ENCODE results near the gene EPB41L4A.

The EPB41L4A gene

DNA sequence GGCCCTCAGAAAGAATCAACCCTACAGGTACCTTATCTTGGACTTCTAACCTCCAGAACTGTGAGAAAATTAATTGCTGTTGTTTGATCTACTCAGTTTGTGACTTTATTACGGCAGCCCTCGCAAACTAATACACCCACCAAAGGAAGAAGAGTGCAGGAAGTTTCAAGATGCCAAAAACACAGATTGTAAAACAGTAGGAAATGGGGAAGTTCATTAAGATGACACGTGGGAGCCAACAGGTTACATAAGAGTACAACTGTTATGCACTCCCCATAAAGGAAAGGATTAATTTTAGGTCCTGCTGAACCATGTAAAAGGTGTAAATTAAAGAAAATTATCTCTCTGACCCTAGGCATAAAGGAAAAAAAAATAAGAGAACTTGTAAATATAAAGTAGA is 294.3 kb downstream of the EPB41L4A start:
- TF ChIP-seq CTCF (IDR thresholded peaks at IDR 0.05; ENCODE audit: insufficient read depth, low read depth, low read length, missing control alignments), result no peak
- H3K4me3 ChIP-seq (ENCODE audit: low read depth, low read length), result no peak overlapping the region
- no peak for DNase-seq (ENCODE audit: low read depth)

GRCh38 chr5:112123086-112123485 is 296.0 kb downstream of the EPB41L4A start:
- no peak for DNase-seq (ENCODE audit: low read depth)
- TF ChIP-seq CTCF (IDR thresholded peaks at IDR 0.05; ENCODE audit: insufficient read depth, low read depth, low read length, missing control alignments), result no peak
- no peak overlapping the region for H3K4me3 ChIP-seq (ENCODE audit: low read depth, low read length)

DNA sequence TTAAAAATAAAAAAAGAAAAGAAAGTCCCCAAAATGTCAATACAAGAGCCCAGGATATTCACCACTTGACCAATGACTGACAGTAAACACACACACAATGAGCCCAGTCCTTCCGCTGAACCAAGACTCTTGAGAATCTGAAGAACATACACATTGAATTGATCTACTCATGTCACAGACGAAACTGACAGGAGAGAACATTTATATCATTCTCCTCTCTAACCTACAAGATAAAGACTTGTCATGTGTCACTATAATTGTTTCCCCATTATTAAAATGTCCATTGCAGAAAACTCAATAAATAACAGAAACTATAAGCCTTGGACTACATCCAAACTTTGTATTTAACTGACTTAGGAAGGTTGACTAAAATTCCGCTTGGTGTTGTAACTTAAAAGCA is 296.7 kb downstream of the EPB41L4A start:
- no peak for DNase-seq (ENCODE audit: low read depth)
- no peak for TF ChIP-seq CTCF (IDR thresholded peaks at IDR 0.05; ENCODE audit: insufficient read depth, low read depth, low read length, missing control alignments)
- no peak overlapping the region for H3K4me3 ChIP-seq (ENCODE audit: low read depth, low read length)

GRCh38 chr5:112121258-112121657 is 297.8 kb downstream of the EPB41L4A start:
- TF ChIP-seq CTCF (IDR thresholded peaks at IDR 0.05; ENCODE audit: insufficient read depth, low read depth, low read length, missing control alignments), result no peak
- no peak for DNase-seq (ENCODE audit: low read depth)
- H3K4me3 ChIP-seq (ENCODE audit: low read depth, low read length), result no peak overlapping the region

DNA sequence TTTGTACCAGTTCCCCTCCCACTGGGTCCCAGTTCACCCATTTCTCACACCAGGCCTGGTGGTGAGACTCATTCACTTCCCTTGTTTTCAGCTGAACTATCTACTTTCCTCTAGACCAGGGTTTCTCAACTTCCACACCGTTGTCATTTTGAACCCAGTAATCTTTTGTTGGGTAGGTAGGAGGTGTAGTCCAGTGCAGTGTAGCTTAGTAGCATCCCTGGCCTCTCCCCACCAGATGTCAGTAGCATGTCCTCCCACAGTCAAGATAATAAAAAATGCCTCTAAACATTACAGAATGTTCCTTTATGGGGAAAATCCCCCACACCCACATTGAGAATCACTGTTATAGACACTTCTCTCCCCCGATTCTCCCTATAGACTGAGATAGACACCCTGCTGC is 299.1 kb downstream of the EPB41L4A start:
- TF ChIP-seq CTCF (IDR thresholded peaks at IDR 0.05; ENCODE audit: insufficient read depth, low read depth, low read length, missing control alignments), result no peak
- no peak for DNase-seq (ENCODE audit: low read depth)
- H3K4me3 ChIP-seq (ENCODE audit: low read depth, low read length), result no peak overlapping the region

DNA sequence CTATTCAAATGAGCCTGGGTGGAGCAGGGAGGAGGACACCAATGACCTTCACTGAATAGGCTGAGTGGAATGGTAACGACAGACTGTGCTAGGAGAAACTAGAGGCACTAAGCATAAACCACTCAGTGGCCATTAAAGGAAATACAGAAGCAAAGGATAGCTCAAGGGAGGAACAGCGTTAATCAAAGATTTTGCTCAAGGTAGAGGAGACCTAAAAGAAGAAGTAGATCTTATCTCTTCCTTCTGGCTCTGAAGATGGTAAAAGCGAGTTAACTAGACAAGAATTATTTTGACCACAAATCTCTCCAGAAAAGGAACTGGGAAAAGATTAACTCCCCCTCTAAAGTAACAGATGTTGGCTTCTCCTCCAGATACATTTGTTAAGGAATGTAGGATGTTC is 299.6 kb downstream of the EPB41L4A start:
- H3K4me3 ChIP-seq (ENCODE audit: low read depth, low read length), result no peak overlapping the region
- no peak for DNase-seq (ENCODE audit: low read depth)
- no peak for TF ChIP-seq CTCF (IDR thresholded peaks at IDR 0.05; ENCODE audit: insufficient read depth, low read depth, low read length, missing control alignments)

DNA sequence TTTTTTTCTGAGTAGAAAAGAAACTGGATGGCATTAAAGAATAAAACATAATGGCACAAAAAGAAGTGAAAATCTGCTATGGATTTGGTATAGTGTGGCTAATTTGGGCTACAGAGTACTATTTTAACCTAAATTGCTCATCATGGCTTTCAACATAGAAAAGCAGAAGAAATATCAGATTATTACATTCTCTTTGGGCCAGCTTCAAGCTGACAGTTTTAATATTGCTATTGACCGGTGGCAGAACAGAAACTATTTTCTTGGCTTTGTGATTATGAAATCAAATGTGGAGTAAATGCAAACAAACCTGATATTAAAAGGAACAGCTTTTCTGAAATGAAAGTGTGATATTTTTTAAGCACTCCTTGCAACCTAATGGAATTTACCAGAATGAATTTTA is 301.5 kb downstream of the EPB41L4A start:
- DNase-seq (ENCODE audit: low read depth), result no peak
- no peak for TF ChIP-seq CTCF (IDR thresholded peaks at IDR 0.05; ENCODE audit: insufficient read depth, low read depth, low read length, missing control alignments)
- H3K4me3 ChIP-seq (ENCODE audit: low read depth, low read length), result no peak overlapping the region

All from GM12865 (cell line).